ENCODE data around the gene OPCML.

The OPCML gene

GRCh38 chr11:133118563-133119268, 413.6 kb downstream of the OPCML start:
- DNase-seq: no peak

- DNase-seq: no peak
Observed at GRCh38 chr11:133115099-133115498, 417.2 kb downstream of the OPCML start.

GRCh38 chr11:133107763-133108162, 424.5 kb downstream of the OPCML start:
- no peak for DNase-seq

- no peak for DNase-seq
Observed at GRCh38 chr11:133107136-133107535, 425.2 kb downstream of the OPCML start.

GRCh38 chr11:133106417-133106816, 425.9 kb downstream of the OPCML start:
- DNase-seq: no peak

DNA sequence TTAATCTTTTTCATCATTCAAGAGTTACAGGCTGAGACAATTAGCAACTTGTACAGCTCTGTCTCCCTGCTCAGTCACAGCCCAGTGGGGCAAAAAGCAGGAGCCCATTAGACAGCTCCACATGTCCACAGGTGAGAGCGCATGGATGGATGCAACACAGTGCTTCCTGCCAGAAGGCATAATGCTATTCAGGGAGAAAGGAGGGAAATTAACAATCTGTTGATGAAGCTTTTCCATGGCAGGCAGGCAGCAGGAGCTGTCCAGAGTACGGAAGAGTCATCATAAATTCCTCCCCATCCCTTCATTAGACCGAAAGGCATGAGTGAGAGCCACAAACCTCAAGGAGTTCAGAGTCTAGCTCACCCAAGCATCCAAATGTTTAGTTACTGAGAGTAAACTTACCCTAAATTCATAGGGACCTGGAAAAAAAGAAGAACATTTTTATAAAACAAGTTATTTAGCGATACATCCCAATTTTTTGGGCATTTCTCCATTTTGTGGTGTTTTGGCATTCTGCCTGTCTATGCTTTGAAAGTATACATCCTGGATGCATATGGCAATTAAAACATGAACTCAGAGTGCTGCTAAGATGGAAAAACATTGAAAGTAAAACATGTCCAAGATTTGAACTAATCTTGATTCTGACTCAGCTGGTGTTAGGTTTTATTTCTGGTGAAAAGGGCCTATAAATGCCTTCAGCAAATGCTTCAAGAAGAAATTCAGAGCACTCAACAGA, 428.1 kb downstream of the OPCML start:
- DNase-seq: no peak

DNA sequence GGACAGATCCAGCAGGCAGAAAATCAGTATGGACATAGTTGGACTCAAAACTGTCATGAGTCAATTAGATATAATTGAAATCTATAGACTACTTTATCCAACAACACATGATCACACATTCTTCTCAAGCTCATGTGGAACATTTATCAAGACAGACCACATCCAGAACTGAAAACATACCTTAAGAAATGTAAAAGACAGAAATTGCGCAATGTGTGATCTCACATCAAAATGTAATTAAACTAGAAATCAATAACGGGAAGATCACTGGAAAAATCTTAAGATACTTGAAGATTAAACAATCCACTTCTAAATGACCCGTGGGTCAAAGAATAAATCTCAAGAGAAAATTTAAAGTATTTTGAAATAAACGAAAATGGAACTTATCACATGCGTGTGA, 435.3 kb downstream of the OPCML start:
- DNase-seq: no peak

DNA sequence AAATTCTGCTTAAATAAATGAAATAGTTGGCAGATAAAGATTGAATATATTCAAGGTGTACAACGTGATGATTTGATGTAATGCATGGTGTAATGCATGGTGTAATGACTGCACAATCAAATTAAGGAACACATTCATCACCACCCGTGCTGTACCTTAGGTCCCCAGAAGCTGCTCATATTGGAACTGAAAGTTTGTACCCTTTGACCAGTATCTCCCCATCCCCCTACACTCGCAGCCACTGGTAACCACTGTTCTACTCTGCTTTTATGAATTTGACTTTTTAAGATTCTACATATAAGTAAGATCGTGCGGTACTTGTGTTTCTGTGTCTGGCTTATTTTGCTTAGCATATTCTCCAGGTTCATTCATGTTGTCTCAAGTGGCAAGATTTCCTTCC, 445.8 kb downstream of the OPCML start:
- no peak for DNase-seq

- peak; percentile 58 for DNase-seq
Observed at GRCh38 chr11:133082841-133083488, 449.3 kb downstream of the OPCML start.

- peak; percentile 48 for DNase-seq
Observed at GRCh38 chr11:133082453-133082781, 449.9 kb downstream of the OPCML start.

- peak; percentile 33 for DNase-seq
Observed at GRCh38 chr11:133081730-133082452, 450.4 kb downstream of the OPCML start.

- peak; percentile 36 for DNase-seq
Observed at GRCh38 chr11:133081020-133081419, 451.3 kb downstream of the OPCML start.

DNA sequence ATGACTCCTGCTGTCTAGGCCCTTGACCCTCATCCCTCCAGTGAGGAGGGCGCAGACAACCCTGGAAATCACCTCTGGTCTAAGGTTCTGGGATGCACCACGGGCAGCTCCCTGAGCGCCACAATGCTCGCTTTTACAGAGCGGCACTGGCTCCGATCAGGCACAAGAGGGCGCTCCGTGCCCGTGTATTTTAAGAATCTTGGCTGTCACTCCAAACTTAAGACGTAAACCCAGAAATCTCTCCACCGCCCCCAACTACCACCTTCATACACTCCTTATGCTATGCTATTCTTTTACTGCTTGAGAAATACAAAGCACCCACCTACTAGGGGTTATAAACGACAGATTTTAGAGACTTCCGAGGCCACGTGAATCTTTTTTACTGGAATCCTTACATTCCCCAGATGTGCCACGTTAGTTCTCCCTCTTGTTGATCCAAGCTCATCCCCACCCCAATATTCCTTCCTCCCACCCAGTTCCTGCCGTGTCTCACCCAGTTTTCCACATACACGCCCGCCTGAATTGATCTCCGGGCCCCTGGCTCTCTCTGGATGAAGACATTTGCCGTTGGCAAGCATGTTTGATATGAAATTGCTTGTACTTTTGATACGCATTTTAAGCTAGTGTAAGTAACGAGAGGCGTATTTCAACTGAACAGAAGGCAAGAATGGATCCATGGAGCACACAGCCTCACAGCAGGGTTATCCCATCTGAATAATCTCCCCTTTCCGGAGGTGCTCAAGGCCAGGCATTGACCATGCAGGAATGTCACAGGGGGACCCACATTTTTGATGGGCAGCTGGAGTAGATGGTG, 453.5 kb downstream of the OPCML start:
- peak; percentile 65 for DNase-seq

GRCh38 chr11:133078012-133078411, 454.3 kb downstream of the OPCML start:
- DNase-seq: no peak

- DNase-seq: no peak
Observed at GRCh38 chr11:133075351-133075750, 456.9 kb downstream of the OPCML start.

GRCh38 chr11:133072858-133073582, 459.3 kb downstream of the OPCML start:
- DNase-seq: no peak

DNA sequence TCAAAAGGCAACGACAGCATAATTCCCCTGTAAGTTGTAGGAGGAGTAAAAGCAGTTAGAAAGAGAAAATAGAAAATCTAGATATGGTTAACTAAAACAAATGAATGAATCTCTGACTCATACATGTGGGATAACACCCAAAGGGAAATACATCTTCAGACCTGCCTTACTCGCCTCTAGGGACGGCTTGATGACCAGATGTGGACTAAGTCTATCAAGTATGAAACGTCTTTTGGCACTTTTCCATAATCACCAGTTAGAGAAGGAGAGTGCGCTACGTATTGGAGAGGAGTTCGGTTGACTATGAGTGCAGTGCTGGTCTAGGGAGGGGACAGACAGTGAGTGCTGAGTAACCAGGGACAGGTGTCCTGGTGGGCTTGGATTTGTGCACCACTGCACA, 459.9 kb downstream of the OPCML start:
- DNase-seq: no peak

DNA sequence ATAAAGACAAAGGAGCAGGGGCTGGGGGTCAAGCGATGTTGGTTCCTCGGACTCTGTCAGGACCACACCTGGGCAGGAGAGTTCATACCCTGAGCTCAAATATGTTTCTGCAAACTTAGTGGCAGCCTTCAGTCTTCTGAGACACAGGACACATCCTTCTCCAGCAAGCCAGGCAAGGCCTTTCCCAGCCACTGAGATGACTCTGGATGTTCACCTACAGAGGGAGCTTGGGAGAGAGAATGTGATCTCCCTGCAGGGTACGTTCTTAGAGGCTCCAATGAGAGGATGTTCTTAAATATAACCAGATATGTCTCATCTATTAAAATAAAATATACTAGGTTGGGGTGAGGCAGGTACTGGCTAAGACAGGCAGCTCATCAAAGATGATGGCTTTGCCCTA, 461.5 kb downstream of the OPCML start:
- DNase-seq: no peak

GRCh38 chr11:133070021-133070713, 462.1 kb downstream of the OPCML start:
- DNase-seq: no peak

- no peak for DNase-seq
Observed at GRCh38 chr11:133065847-133066485, 466.3 kb downstream of the OPCML start.

DNA sequence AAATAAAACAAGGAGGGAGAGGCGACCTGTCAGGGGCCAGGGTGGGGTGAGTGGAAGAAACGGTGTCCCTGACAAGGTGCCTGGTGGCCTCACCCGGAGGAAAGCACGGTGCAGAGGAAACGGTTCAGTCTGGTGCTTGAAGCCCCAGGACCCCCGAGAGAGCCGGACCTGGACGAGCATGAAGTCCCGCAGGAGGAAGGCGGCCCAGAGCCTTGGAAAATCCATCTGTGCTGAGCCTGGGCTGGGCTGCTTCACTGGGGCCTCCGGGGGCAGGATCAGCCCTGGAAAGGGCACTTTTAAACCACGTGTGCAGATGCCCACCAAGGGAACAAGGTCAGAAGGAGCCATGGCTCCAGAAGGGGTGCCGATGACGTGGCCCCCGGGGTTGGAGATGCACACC, 467.3 kb downstream of the OPCML start:
- DNase-seq: no peak

Measured in NCI-H82 (cell line).